Erythroblast (primary cell): Measurements from ENCODE around the gene KCTD7.
"Not testable (repeated sequence)": the region's sequence is repeated elsewhere in the genome, so short reads cannot be mapped to it uniquely, and the experiment has no call there.

Experiments used
- DNase-seq, 2 experiments: peaks; one replicate each; lab custom pipeline; 2025; lab: John Stamatoyannopoulos, UW
- GATA1 ChIP-seq: IDR thresholded peaks from 2 replicates; pipeline ENCODE4 v1.6.1; 2011; ENCODE audit warnings: low read depth, mild to moderate bottlenecking, control low read depth, low read length, moderate library complexity
- POLR2A ChIP-seq: IDR thresholded peaks from 2 replicates; pipeline ENCODE4 v1.6.1; 2011; ENCODE audit warnings: mild to moderate bottlenecking, low read length

KCTD7 gene

DNA sequence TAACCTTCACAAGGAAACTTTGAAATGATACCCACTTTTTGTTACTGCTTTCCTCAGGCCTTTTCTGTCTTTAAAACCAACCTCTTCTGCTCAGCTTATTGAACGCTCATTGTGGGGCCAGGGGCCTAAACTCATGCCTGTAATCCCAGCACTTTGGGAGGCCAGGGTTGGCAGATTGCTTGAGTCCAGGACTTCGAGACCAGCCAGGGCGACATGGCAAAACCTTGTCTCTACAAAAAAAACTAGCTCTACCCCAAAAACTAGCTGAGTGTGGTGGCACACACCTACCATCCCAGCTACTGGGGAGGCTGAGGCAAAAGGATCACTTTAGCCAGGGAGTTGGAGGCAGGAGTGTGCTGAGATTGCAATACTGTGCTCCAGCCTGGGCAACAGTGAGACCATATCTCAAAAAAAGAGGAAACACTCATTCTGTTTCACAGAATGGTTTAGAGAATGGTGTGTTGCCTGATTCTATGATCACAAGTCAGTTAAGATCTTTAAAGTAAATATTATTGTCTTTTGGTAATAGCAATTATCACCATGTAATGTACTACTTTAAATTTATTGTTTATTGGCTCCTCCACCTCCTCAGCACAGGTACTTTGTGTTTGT, 51.1 kb downstream of the KCTD7 start:
- DNase-seq, result no peak
- TF ChIP-seq GATA1, result no peak
- TF ChIP-seq POLR2A, result no peak

DNA sequence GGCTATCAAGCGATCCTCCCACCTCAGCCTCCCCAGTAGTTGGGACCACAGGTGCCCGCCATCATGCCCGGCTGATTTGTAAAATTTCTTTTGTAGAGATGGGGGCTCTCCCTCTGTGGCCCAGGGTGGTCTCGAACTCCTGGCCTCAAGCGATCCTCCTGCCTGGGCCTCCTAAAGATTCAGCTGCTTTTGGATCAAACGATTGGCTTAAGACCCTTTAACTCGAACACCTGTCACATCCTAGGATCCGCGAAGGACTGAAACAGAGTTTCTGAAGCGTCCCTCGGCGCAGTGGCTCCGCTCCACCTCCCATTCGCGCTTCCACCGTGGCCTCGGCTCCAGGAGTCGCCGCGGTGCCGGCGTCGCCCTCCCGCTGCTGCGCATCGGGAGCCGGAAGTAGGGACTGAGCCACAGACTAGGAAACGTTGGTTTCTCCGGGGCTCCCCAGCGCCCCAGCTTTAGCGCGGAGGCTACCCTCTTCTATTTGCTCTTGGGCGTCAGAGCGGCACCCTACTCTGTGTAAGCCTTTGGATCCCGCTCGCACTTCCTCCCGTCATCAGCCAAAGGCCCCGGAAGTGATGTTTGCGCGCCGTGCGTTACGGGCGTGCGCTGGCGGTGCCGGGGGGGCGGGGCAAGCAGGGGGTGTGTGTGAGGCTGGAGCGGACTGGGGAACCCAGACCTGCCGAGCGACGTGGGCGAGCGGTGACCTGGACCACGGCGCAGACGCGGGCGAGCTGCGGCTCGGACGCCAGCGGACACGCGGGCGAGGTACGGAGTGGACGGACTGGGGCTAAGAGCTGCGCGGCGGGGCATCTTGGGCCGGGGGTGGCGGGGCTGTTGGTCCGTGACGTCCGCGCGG, 53.0 kb downstream of the KCTD7 start:
- DNase-seq, result peak; percentile 97 to 98
- TF ChIP-seq POLR2A (peak; percentile 91), GATA1 (no peak)

DNA sequence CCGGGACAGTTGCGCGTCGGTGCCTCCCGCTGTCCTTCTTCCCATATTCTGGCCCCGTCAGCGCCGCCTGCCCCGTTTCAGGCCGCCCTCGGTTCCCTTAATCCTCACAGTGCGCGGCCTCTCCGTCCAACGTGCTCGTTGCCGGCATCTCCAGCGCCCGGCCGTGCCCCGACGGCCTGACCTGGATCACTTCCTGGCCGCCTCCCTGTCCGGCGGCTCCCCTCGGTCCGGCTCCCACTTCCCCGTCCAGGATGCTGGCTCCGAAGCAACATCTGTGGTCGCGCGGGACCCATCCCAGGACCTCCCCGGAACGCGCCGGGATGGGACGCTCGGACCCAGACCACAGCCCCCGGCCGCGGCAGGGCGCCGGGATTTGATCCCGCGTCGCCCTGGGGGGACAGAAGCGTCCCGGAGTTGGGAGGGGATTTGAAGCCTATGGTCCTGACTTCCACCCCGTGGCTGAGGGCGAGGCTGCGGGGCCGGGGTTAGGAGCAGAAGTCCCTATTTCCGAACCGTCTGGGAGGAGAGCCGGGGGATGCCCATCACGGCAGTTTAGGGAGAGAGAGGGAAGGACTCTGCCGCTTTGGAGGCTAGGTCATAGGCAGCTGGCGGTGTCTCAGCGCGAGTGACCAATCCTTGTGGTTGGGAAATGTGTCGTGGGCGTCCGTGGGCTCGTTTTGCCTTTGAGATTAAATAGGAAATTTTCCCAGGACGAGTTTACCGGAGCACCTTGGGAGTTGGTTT, 53.8 kb downstream of the KCTD7 start:
- peak in 1 of 2 experiments; percentile 37 for DNase-seq
- TF ChIP-seq POLR2A (no peak), GATA1 (no peak)

DNA sequence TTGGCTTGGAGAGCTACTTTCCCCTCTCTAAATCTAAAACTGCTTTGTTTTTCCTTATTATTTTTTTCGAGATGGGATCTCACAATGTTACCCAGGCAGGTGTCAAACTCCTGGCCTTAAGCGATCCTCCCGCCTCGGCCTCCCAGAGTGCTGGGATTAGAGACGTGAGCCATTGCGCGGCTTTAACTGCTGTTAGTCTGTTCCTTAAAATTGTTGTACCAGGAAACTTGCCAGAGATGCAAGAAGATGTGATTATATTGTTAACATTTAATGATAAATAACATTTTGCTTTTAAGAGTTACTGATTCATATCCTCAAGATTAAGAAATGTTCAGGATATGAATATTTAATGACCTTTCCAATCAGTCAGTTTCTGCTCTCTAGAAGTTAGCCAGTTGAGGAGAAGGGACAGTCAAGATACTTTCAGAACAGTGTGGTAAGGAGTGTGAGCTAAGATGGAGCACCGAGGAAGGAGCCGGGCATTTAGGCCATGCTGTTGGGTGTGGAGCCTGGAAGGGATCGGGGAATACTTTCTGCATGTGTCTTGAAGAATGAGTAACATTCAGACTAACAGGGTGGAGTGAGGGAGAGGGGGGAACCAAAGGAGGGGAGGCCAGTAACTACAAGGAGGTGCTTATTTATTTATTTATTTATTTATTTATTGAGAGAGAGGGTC, 54.6 kb downstream of the KCTD7 start:
- DNase-seq, result not testable (repeated sequence)

DNA sequence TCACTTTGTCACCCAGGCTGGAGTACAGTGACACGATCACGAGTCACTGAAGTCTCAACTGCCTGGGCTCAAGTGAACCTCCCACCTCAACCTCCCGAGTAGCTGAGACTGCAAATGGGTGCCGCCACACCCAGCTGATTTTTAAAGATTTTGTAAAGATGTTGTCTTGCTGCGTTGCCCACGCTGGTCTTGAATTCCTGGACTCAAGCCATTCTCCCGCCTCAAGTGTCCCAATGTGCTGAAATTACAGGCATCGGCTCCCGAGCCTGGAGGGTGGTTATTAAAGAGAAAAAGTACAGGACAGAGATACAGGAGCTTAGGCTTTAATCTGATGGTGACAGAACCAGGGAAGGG, 55.1 kb downstream of the KCTD7 start:
- no peak for DNase-seq
- TF ChIP-seq POLR2A (no peak), GATA1 (no peak)

DNA sequence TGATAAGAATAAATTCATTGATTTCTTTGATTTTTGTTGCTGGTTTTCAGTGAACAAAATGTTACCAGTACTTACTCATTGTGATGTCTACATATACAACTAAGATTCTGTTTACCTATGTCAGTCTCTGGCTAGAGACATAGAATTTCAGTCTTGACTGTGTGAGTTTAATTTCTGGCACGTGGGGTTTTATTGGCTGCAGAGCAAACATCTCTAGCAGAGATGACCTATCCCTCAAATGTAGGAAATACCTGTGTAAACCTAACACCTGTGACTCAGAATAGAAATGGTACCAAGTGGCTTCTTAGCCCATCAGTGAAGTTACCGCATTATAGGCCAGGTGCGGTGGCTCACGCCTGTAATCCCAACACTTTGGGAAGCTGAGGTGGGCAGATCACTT, 57.0 kb downstream of the KCTD7 start:
- not testable (repeated sequence) for DNase-seq

DNA sequence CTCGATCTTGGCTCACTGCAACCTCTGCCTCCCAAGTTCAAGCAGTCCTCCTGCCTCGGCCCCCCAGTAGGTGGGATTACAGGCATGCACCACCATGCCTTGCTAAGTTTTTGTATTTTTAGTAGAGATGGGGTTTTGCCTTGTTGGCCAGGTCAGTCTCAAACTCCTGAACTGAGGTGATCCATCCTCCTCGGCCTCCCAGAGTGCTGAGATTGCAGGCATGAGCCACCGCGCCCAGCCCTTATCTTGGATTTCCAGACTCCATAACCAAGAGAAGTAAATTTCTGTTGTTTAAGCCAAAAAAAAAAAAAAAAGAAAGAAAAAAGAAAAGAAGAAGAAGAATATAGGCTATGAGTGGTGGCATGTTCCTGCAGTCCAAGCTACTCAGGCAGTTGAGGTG, 58.5 kb downstream of the KCTD7 start:
- DNase-seq, result peak; percentile 23 to 41
- TF ChIP-seq POLR2A (no peak), GATA1 (no peak)

DNA sequence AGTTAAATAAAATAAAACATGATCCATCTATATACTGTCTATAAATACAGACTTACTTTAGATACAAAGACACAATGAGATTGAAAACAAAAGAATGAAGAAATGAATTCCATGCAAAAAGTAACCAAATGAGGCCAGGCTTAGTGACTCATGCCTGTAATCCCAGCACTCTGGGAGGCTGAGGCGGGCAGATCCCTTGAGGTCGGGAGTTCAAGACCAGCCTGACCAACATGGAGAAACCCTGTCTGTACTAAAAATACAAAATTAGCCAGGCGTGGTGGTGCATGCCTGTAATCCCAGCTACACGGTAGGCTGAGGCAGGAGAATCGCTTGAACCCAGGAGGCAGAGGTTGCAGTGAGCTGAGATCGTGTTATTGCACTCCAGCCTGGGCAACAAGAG, 59.0 kb downstream of the KCTD7 start:
- not testable (repeated sequence) for DNase-seq

DNA sequence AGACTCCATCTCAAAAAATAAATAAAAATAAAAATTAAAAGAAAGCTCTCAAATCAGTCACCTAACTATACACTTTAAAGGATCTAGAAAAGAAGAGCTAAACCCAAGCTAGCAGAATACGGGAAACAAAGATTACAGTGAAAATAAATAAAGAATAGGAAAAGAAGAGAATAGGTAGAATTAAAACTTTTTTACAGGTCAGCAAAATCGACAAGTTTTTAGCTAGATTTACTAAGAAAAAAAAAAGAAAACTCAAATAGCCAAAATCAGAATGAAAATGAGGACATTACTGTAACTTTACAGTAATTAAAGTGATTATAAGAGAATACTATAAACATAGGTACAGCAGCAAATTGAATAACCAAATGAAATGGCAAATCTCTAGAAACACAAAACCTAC, 60.4 kb downstream of the KCTD7 start:
- TF ChIP-seq GATA1 (no peak), POLR2A (no peak)
- no peak for DNase-seq

DNA sequence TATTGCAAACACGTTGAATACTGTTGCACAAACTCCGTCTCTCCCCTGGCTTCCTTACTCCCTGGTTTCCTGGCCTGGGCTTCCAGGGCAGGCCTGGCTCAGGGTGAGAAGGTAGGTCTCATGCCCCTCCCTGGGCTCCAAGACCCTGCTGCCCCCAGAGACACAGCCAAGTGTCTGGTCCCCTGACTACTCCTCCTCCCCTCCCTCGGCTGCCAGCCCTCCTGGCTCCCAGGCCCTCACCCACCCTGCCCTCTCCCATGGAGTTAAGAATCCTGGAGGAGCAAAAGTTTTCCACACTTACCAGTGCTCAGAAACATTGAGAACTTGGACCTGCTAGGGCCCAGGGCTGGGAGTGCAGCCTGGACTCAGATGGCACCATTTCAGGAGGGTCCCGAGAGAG, 64.7 kb downstream of the KCTD7 start:
- no peak for TF ChIP-seq POLR2A
- no peak for TF ChIP-seq GATA1

More for the DNA sequence above, 64.7 kb downstream of the KCTD7 start:
- DNase-seq, result no peak
